Right lung (tissue), 5 donors: ENCODE measurements around the gene RIC3. TPM values are rescaled to one million over a fixed set of nuclear protein-coding genes. Genes with fewer than 3 reads are reported as not detected.

Source experiments
- DNase-seq, 2 donors: peaks; one replicate each; pipeline ENCODE4 v3.0.0-alpha.2; 2013
- polyA plus RNA-seq, 5 donors: library from polyadenylated mRNA; unstranded; fragments of 120-200 nt; gene quantifications; one replicate each; pipeline versions ENCODE4 v1.2.1 to v1.2.3, GENCODE V29; 2013; ENCODE audit warnings: inconsistent platforms in 1 of 5, low replicate concordance in 1 of 5; ENCODE audit not compliant: insufficient read length in 5 of 5, insufficient read depth in 1 of 5

Gene RIC3
- polyA plus RNA-seq, 5 donors = 1.9 to 3.7 (median 2.9) TPM

- no peak for DNase-seq
Measured at GRCh38 chr11:8105133-8105532, 63.7 kb downstream of the RIC3 start.

- no peak for DNase-seq
Measured at GRCh38 chr11:8103909-8104308, 64.9 kb downstream of the RIC3 start.

- no peak for DNase-seq
Measured at GRCh38 chr11:8102965-8103364, 65.9 kb downstream of the RIC3 start.

- no peak for DNase-seq
Measured at GRCh38 chr11:8102296-8102915, 66.4 kb downstream of the RIC3 start.

GRCh38 chr11:8101421-8101820, 67.4 kb downstream of the RIC3 start:
- no peak for DNase-seq

GRCh38 chr11:8100605-8101004, 68.2 kb downstream of the RIC3 start:
- no peak for DNase-seq

GRCh38 chr11:8100158-8100557, 68.7 kb downstream of the RIC3 start:
- DNase-seq = no peak

- DNase-seq = peak in 1 of 2 donors; percentile 68
Measured at GRCh38 chr11:8099291-8099899, 69.4 kb downstream of the RIC3 start.

- DNase-seq = no peak
Measured at GRCh38 chr11:8098879-8099278, 69.9 kb downstream of the RIC3 start.

GRCh38 chr11:8098361-8098760, 70.5 kb downstream of the RIC3 start:
- DNase-seq = no peak

- DNase-seq = no peak
Measured at GRCh38 chr11:8097926-8098325, 70.9 kb downstream of the RIC3 start.

GRCh38 chr11:8097468-8097867, 71.4 kb downstream of the RIC3 start:
- DNase-seq = no peak

GRCh38 chr11:8097062-8097461, 71.8 kb downstream of the RIC3 start:
- DNase-seq = no peak

GRCh38 chr11:8096575-8096974, 72.2 kb downstream of the RIC3 start:
- no peak for DNase-seq

GRCh38 chr11:8095806-8096522, 72.9 kb downstream of the RIC3 start:
- no peak for DNase-seq

GRCh38 chr11:8095371-8095770, 73.5 kb downstream of the RIC3 start:
- DNase-seq = no peak

GRCh38 chr11:8094656-8095055, 74.2 kb downstream of the RIC3 start:
- no peak for DNase-seq

GRCh38 chr11:8093931-8094575, 74.8 kb downstream of the RIC3 start:
- DNase-seq = no peak

GRCh38 chr11:8092587-8093424, 76.0 kb downstream of the RIC3 start:
- no peak for DNase-seq

- no peak for DNase-seq
Measured at GRCh38 chr11:8091721-8092120, 77.1 kb downstream of the RIC3 start.

- no peak for DNase-seq
Measured at GRCh38 chr11:8090756-8091155, 78.1 kb downstream of the RIC3 start.
